MM.1S (cell line): ENCODE measurements around the gene SAC3D1.

Experiments
- CTCF ChIP-seq: fragments of 300-600 bp; sonication (generic); IDR thresholded peaks from 2 replicates; pipeline ENCODE4 v1.5.1; 2016; ENCODE audit warnings: antibody characterized with exemption, low read length, mixed read lengths
- EZH2 ChIP-seq: fragments of 300-600 bp; sonication (generic); optimal IDR thresholded peaks from 2 replicates; pipeline ENCODE3; 2017; ENCODE audit warnings: low read depth, mild to moderate bottlenecking, antibody characterized with exemption, low read length, mixed read lengths

GRCh38 chr11:65036931-65037330 is 4.1 kb upstream of the SAC3D1 start:
- no peak for TF ChIP-seq CTCF
- TF ChIP-seq EZH2, result no peak
